DMS53 treated with DMSO at 0.1 percent for 48 hours (cell line): ENCODE results near the gene PIBF1.

ENCODE experiments used
- DNase-seq: peaks from one replicate; lab custom pipeline; 2025; ENCODE audit not compliant: unreplicated experiment; lab: John Stamatoyannopoulos, UW

Gene PIBF1

DNA sequence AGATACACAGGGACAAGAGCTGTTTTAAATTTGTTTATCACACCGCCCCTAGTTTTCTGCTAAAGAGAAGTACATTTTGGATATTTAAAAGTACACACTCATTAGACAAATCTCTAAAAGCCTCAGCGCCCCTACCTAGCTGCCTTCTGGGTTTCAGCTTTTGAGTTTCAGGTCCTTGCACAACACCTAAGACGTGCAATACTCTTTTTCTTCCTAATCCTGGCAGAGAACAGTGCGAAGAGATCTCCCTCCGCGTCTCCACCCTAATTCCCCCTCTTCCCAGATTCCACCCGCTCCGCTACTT, 276.5 kb downstream of the PIBF1 start:
- DNase-seq: no peak

DNA sequence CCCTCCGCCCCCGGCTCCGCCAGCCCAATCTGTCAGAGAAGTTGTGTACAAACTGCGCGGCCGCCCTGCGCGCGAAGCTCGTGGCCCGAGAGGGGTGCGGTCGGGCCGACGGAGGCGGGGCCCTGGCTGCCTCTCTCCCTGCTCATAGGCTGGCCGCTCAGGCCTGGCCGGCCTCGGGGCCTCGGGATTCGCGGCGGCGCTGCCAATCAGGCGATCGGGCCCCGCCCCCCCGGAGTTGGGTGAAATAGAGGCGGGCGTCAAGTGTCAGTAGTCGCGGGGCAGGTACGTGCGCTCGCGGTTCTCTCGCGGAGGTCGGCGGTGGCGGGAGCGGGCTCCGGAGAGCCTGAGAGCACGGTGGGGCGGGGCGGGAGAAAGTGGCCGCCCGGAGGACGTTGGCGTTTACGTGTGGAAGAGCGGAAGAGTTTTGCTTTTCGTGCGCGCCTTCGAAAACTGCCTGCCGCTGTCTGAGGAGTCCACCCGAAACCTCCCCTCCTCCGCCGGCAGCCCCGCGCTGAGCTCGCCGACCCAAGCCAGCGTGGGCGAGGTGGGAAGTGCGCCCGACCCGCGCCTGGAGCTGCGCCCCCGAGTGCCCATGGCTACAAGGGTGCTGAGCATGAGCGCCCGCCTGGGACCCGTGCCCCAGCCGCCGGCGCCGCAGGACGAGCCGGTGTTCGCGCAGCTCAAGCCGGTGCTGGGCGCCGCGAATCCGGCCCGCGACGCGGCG, 277.0 kb downstream of the PIBF1 start, which contains the start of gene KLF5:
Gene KLF5 (plus strand): TSS at position 270 of the 724 bp plus-strand sequence. CDS start 323 bp downstream, at position 593.
- DNase-seq: peak; percentile 42

DNA sequence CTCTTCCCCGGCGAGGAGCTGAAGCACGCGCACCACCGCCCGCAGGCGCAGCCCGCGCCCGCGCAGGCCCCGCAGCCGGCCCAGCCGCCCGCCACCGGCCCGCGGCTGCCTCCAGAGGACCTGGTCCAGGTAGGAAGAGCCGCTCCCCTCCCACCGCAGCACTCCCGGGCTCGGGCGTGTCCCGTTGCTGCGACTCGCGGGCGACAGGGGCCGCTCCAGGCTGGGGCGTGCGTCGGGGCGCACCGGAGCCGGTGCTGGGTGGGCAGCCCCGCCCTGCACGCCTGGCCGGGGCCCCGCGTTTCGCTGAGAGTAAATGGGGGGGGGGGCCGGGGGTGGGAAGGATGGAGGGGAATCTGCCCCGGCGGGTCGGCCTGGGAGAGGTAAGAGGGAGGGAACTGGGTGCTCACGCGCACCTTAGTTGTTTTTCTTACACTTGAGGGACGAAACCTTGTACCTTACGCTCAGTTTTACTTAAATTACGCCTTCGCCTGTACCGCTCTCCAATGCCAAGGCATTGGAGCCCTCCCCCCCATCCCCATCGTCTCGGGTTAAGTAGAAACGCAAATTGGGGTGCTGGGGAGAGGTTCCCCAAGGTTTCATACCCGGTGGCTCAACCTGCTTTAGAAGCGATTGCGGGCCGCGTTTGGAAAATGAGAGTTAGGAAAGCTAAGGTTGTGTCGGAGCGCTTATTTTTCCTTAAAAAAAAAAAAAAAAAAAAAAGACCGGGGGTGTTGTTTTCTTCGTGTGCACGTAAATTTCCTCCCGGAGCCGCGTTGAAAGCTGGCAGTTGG, 277.7 kb downstream of the PIBF1 start:
- no peak for DNase-seq

DNA sequence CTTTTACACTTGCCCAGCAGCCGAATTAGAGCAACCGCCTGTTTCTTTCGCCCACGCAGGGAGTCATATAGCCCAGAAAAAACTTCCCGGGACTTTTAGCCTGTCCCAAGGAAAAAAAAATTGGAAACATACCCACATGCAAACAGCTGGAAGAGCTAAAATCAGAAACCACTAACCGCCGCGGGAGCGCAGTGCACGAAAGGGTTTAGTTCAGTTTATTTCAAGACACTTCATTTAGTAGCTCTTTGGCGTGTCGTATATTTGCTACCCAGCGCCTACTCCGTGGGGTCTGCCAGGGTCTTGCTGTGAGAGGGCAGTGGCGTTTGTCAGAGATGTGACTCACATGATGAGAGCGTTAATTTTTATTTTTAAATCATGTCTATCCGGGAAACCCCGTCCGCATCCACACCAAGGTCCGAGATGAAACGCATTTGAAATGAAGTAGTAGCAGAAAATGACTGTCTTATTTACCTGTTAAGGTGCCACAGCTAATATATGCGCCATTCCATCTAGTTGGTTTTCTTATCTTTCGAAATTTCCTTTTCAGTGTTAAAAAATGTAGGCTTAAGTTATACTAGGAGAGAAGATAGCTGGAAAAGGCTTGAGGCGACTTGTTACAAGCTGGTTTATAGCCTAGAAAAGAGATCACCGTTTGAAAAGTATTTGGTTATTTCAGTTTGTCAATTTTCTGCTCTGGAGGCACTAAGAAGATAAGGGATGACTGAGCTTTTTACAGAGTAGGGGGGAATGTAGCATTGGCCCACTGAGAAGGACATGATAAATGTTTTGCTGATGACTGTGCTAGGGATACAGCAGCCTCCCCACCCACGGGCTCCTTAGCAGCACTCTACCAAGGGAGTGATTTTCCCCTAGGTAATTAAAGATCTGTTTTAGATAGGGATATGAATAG, 278.6 kb downstream of the PIBF1 start:
- no peak for DNase-seq

DNA sequence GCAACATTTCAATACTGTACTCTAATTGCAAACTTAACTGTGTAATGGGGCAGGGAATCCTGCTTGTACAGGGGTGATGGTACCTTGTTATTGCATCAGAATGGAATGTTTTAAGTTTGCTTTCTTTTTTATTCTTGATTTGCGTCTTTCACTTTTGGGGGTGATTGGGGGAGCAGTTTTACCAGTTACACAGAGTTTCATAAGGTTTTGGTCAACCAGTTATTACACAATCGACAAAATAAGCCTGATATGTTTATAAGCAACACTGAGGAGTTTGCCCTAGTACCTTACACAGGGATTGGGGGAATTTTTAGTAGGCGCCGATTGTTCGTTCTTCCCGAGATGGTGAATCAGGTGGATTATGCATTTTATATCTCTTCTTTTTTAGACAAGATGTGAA, 279.5 kb downstream of the PIBF1 start:
- no peak for DNase-seq

DNA sequence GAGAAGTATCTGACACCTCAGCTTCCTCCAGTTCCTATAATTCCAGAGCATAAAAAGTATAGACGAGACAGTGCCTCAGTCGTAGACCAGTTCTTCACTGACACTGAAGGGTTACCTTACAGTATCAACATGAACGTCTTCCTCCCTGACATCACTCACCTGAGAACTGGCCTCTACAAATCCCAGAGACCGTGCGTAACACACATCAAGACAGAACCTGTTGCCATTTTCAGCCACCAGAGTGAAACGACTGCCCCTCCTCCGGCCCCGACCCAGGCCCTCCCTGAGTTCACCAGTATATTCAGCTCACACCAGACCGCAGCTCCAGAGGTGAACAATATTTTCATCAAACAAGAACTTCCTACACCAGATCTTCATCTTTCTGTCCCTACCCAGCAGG, 279.9 kb downstream of the PIBF1 start:
- no peak for DNase-seq

DNA sequence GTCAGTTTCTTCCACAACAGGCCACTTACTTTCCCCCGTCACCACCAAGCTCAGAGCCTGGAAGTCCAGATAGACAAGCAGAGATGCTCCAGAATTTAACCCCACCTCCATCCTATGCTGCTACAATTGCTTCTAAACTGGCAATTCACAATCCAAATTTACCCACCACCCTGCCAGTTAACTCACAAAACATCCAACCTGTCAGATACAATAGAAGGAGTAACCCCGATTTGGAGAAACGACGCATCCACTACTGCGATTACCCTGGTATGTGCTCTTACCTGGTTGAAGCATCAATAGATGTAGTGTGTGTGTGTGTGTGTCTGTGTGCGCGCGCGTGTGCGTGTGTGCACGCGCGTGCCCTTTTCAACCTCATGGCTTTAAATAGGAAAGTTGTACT, 280.5 kb downstream of the PIBF1 start:
- no peak for DNase-seq

DNA sequence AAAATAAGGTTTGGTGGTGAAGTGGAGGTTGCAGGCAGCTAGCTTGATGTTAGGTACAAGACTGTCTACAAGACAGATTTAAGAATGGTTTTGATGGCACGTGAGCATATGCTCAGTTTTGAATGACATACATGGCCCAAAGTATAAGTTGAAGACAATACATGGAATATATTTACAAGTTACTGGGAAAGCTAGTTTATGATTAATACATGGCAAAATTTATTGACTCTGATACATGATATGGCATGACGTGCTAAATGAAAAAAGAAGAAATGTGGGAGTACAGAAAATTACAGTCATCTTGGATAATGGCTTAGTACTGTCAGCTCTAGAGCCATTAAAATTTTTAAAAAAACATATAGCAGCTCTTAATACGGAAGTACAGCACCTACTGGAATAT, 281.2 kb downstream of the PIBF1 start:
- no peak for DNase-seq

DNA sequence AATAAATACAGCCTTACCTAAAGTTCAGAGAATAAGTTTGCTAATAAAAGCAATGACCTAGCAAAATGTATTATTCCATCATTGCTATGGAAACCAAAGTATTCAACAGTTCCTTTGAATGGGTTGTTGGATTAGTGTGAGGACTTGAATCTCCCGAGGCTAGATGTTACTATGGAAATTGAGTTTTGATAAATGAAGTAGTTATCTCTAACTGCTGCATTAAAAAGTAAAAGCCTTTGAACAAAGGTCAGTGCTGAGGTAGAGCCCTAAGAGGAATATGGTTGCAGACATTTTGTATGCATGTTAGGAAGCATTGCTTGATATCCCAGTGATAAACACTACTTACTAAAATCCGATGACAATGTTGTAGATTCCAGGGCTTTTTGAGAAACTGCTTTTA, 283.1 kb downstream of the PIBF1 start:
- no peak for DNase-seq

DNA sequence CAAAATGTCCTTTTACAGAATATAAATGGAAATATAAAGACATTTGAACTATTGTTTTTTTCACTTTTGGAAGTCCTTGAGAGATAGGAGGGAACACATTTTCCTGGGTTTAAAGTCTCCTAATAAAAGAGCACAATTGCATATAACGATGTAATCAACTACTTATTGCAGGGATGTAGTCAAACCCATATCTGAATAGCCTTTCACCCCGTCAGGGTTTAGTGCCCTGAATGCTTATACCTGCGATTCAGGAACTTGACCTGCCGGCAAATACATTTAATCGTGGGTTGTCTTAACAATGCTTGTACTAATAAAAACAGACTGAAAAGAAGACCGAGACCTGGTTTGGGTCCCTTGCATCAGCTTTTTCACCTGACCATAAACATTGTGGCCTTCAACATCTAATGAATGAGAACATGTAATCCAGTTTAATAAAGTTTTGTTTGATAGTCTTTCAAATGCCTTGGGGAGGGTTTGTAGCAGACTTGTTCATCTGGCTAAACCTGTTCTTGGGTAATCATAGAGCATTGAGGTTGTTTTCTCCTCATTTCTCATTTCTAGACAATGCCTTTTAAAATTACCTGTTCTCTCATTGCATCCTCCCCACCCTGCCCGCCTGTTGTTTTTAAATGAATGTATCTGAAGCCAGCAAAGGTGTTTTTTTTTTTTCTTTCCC, 283.9 kb downstream of the PIBF1 start:
- peak; percentile 22 for DNase-seq
